GM12878 (cell line): ENCODE data around the gene HSD17B2.

Experiments used
- ATF3 ChIP-seq: IDR thresholded peaks from 2 replicates; pipeline ENCODE4 v1.6.1; 2011; ENCODE audit warnings: low read depth, mild to moderate bottlenecking, low read length, moderate library complexity, borderline replicate concordance; ENCODE audit errors: extremely low read depth
- BCL3 ChIP-seq: IDR thresholded peaks from 2 replicates; pipeline ENCODE4 v1.6.1; 2011; ENCODE audit warnings: borderline replicate concordance, low read depth, mild to moderate bottlenecking, moderate library complexity, low read length; ENCODE audit not compliant: insufficient read depth, poor library complexity, severe bottlenecking
- CTCF ChIP-seq, 3 experiments: IDR thresholded peaks in 2 of 3; conservative IDR thresholded peaks in 1 of 3; 2 replicates each; pipeline ENCODE4 v1.5.1; 2011; ENCODE audit warnings: low read depth in 3 of 3, low read length in 3 of 3, mild to moderate bottlenecking in 3 of 3, control low read depth in 2 of 3, moderate library complexity in 2 of 3, inconsistent platforms in 1 of 3, mixed read lengths in 1 of 3; ENCODE audit not compliant: control insufficient read depth in 2 of 3, insufficient read depth in 1 of 3; ENCODE audit errors: extremely low read depth in 1 of 3
- HDAC6 ChIP-seq: fragments of 200-600 bp; sonication (generic); IDR thresholded peaks from one replicate; pipeline ENCODE4 v1.8.0; 2017; ENCODE audit warnings: antibody characterized with exemption; ENCODE audit not compliant: unreplicated experiment
- KDM1A ChIP-seq: fragments of 200-600 bp; sonication (generic); IDR thresholded peaks from 2 replicates; pipeline ENCODE4 v1.6.1; 2016; ENCODE audit warnings: borderline replicate concordance
- MAX ChIP-seq: IDR thresholded peaks from 2 replicates; pipeline ENCODE4 v1.6.1; 2012; ENCODE audit warnings: low read depth, low read length, improper control_type of control experiment
- POLR2A ChIP-seq: IDR thresholded peaks from 2 replicates; pipeline ENCODE4 v1.6.1; 2011; ENCODE audit warnings: low read depth, mild to moderate bottlenecking, low read length
- POLR2AphosphoS5 ChIP-seq: IDR thresholded peaks from 2 replicates; pipeline ENCODE4 v1.6.1; 2011; ENCODE audit warnings: mild to moderate bottlenecking, low read length, inconsistent platforms
- RAD21 ChIP-seq: IDR thresholded peaks from 2 replicates; pipeline ENCODE4 v1.6.1; 2011; ENCODE audit warnings: mild to moderate bottlenecking, low read depth, low read length, moderate library complexity; ENCODE audit not compliant: insufficient read depth
- REST ChIP-seq: IDR thresholded peaks from 2 replicates; pipeline ENCODE4 v1.6.1; 2012; ENCODE audit warnings: mild to moderate bottlenecking, low read depth, low read length
- RFX5 ChIP-seq: IDR thresholded peaks from 2 replicates; pipeline ENCODE4 v1.6.1; 2011; ENCODE audit warnings: low read depth, low read length, improper control_type of control experiment
- SPI1 ChIP-seq: IDR thresholded peaks from 2 replicates; pipeline ENCODE4 v1.6.1; 2011; ENCODE audit warnings: low read depth, mild to moderate bottlenecking, low read length, moderate library complexity, borderline replicate concordance; ENCODE audit not compliant: insufficient read depth

GRCh38 chr16:82071421-82071820 is 36.4 kb downstream of the HSD17B2 start:
- TF ChIP-seq RFX5, result no peak
- TF ChIP-seq BCL3, result no peak
- TF ChIP-seq HDAC6, result no peak
- TF ChIP-seq MAX, result no peak
- TF ChIP-seq REST, result no peak
- no peak for TF ChIP-seq CTCF (IDR thresholded peaks at IDR 0.05 in 2 of 3, conservative IDR thresholded peaks at IDR 0.05 in 1 of 3; ENCODE audit: control insufficient read depth in 2 of 3, extremely low read depth in 1 of 3, insufficient read depth in 1 of 3, low read depth in 3 of 3, low read length in 3 of 3)
- TF ChIP-seq POLR2AphosphoS5, result no peak
- no peak for TF ChIP-seq RAD21
- no peak for TF ChIP-seq POLR2A
- TF ChIP-seq SPI1, result no peak
- TF ChIP-seq KDM1A, result no peak
- TF ChIP-seq ATF3, result no peak
